Measurements from ENCODE around the gene NEDD4. TPM values are rescaled to one million over a fixed set of nuclear protein-coding genes. Genes with fewer than 3 reads are reported as not detected.
"Not testable (repeated sequence)": the region's sequence is repeated elsewhere in the genome, so short reads cannot be mapped to it uniquely, and the experiment has no call there.

Gene NEDD4
- total RNA-seq, 4 donors from 2014 or later, result 16.1 to 55.3 (median 26.6) TPM

DNA sequence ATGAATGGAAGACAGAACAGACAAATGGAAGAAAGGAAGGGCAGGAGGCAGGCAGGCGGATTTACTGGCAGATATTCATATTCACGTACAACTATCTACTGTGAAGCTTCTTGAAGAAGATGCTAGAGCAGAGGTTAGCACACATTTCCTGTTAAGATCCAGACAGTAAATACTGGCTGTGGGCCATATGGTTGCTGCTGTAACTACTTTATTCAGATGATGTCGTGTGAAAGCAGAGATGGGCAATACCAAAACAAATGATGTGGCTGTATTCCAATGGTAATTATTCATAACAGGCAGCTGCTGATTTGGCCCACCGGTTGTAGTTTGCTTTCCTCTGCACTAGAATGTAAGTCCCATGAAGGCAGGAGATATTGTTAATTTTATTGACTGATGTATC is 134.8 kb downstream of the NEDD4 start:
- DNase-seq (ENCODE audit: low spot score in 2 of 2), result no peak
- WGBS, result 78% methylated on average over 4 of the region's 4 CpGs
- peaks cover 65% of the 10 kb centered on the region for H3K36me3 ChIP-seq

DNA sequence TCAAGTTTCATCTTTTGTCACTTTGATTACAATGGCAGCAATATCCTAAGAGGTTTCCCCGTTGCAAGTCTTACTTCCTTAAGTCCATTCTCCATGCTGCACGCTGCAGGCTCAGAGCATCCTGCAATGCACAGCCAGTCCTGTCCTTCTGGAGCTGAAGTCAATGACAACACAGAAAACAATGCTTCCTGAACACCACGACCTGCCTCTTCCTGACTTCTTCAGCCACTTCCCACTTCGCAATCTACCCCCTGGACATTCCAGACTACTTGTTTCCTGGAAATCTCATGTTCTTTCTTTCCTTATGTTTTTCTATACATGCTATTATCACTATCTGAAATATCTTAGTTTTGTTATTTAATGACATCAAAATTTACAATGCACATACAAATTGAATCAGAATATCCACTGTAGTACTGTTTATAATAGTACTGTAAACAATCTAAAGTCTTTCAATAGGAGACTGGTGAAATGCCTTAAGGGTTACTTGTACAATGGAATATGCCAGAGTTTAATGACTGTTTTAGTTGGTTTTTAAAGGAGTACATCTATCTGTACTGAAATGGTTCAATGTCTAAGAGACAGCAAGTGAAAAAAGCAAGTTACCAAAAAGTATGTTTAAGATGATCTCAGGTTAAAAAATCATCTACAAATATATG is 136.8 kb downstream of the NEDD4 start:
- H3K27me3 ChIP-seq, result no peaks in the 10 kb centered on the region
- H3K4me1 ChIP-seq, result no peaks in the 10 kb centered on the region
- peaks cover 68% of the 10 kb centered on the region for H3K36me3 ChIP-seq
- no peak for DNase-seq (ENCODE audit: low spot score in 2 of 2)
- TF ChIP-seq POLR2A (IDR thresholded peaks at IDR 0.05), result no peak
- TF ChIP-seq, protein P1, sequence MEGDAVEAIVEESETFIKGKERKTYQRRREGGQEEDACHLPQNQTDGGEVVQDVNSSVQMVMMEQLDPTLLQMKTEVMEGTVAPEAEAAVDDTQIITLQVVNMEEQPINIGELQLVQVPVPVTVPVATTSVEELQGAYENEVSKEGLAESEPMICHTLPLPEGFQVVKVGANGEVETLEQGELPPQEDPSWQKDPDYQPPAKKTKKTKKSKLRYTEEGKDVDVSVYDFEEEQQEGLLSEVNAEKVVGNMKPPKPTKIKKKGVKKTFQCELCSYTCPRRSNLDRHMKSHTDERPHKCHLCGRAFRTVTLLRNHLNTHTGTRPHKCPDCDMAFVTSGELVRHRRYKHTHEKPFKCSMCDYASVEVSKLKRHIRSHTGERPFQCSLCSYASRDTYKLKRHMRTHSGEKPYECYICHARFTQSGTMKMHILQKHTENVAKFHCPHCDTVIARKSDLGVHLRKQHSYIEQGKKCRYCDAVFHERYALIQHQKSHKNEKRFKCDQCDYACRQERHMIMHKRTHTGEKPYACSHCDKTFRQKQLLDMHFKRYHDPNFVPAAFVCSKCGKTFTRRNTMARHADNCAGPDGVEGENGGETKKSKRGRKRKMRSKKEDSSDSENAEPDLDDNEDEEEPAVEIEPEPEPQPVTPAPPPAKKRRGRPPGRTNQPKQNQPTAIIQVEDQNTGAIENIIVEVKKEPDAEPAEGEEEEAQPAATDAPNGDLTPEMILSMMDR (IDR thresholded peaks at IDR 0.05), result no peak
- no peak for TF ChIP-seq POLR2AphosphoS5 (IDR thresholded peaks at IDR 0.05)
- TF ChIP-seq EP300 (IDR thresholded peaks at IDR 0.05), result no peak
- H3K4me3 ChIP-seq, result no peak overlapping the region
- H3K27ac ChIP-seq, result no peak overlapping the region
- no peaks in the 10 kb centered on the region for H3K9me3 ChIP-seq
- WGBS, result 73% methylated on average over 4 of the region's 4 CpGs

More for the DNA sequence above, 134.8 kb downstream of the NEDD4 start:
- H3K27me3 ChIP-seq, result no peaks in the 10 kb centered on the region
- H3K27ac ChIP-seq, result no peak overlapping the region
- no peaks in the 10 kb centered on the region for H3K9me3 ChIP-seq
- no peak overlapping the region for H3K4me3 ChIP-seq
- TF ChIP-seq POLR2A (IDR thresholded peaks at IDR 0.05), result no peak
- no peak for TF ChIP-seq EP300 (IDR thresholded peaks at IDR 0.05)
- TF ChIP-seq, protein P1 (IDR thresholded peaks at IDR 0.05), result no peak
- TF ChIP-seq POLR2AphosphoS5 (IDR thresholded peaks at IDR 0.05), result no peak
- no peaks in the 10 kb centered on the region for H3K4me1 ChIP-seq

DNA sequence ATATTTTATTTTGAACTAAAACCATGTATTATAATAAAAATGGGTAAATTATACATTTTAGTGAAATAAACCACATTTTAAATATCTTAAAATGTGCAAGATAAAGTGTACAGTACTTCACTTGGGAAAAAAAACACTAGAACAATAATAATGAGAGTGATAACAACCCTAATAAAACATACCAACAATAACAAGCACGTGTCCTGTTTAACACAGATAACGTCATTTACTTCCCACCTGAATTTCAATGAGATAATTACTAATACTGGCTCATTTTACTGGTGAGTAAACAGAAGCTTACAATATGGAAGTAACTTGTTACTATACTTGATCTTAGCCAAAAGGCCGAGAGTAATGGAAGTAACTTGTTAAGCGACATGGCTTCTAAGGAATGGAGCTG is 140.3 kb downstream of the NEDD4 start:
- DNase-seq (ENCODE audit: low spot score in 2 of 2), result no peak
- no peaks in the 10 kb centered on the region for H3K4me1 ChIP-seq
- H3K36me3 ChIP-seq, result peaks cover 51% of the 10 kb centered on the region
- H3K27ac ChIP-seq, result no peak overlapping the region
- H3K4me3 ChIP-seq, result no peak overlapping the region
- WGBS, result 89% methylated on average over 4 of the region's 4 CpGs
- TF ChIP-seq, protein P1 (IDR thresholded peaks at IDR 0.05), result no peak
- TF ChIP-seq POLR2A (IDR thresholded peaks at IDR 0.05) (no peak), POLR2AphosphoS5 (IDR thresholded peaks at IDR 0.05) (no peak), EP300 (IDR thresholded peaks at IDR 0.05) (no peak)
- no peaks in the 10 kb centered on the region for H3K9me3 ChIP-seq
- H3K27me3 ChIP-seq, result no peaks in the 10 kb centered on the region

DNA sequence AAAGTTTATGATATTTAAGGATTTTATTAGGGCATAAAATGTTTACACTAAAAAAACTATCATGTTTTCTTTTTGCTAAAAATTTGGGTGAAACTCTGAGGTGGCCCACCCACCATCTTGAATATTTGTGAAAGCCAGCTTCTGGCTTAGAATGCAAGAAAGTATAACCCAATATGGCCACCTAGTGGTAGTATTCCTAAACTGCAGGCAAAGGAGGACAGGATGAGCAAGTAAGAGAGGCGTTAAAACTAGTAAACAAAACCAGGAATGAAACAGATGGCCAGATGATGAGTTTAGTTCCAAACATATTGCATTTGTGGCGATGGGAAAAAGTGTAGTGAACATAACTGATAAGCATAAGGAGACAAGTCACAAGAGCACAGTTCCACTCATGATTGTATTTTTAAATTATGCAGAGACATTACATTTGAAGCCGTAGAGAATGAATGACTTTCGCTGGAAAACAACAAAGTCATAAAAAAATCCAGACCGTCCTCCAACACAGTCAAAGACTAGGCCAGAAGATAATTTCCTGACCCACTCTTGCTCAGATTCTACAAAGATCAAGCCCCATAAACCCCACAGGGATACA is 147.2 kb downstream of the NEDD4 start:
- no peaks in the 10 kb centered on the region for H3K27me3 ChIP-seq
- TF ChIP-seq, protein P1 (IDR thresholded peaks at IDR 0.05), result peak; percentile 37 to 77
- TF ChIP-seq POLR2A (IDR thresholded peaks at IDR 0.05), result no peak
- DNase-seq (ENCODE audit: low spot score in 2 of 2), result no peak
- WGBS, result 69% methylated on average over 5 of the region's 5 CpGs
- H3K4me1 ChIP-seq, result no peaks in the 10 kb centered on the region
- H3K9me3 ChIP-seq, result no peaks in the 10 kb centered on the region
- peaks cover 44% of the 10 kb centered on the region for H3K36me3 ChIP-seq
- H3K4me3 ChIP-seq, result no peak overlapping the region
- H3K27ac ChIP-seq, result no peak overlapping the region

DNA sequence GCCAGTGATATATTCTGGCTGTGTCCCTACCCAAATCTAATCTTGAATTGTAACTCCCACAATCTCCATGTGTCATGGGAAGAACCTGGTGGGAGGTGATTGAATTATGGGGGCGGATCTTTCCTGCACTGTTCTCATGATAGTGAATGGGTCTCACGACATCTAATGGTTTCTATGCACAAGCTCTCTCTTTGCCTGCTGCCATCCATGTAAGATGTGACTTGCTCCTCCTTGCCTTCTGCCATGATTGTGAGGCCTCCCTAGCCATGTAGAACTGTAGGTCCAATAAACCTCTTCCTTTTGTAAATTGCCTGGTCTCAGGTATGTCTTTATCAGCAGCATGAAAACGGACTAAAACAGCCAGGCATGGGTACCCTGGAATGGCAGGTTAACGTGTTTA is 150.5 kb downstream of the NEDD4 start:
- H3K4me1 ChIP-seq; H3K9me3 ChIP-seq; H3K27ac ChIP-seq; H3K27me3 ChIP-seq; DNase-seq (ENCODE audit: low spot score in 2 of 2); H3K4me3 ChIP-seq: not testable (repeated sequence)
- peaks cover 57% of the 10 kb centered on the region for H3K36me3 ChIP-seq
- 95% methylated on average over 4 of the region's 4 CpGs for WGBS
